SK-N-DZ (cell line): ENCODE results near the gene CTIF.

Source experiments
- DNase-seq: peaks from one replicate; pipeline ENCODE4 v3.0.0-alpha.2; 2015; ENCODE audit warnings: low spot score

Gene CTIF

GRCh38 chr18:48678237-48679115 is 139.6 kb downstream of the CTIF start:
- DNase-seq, result no peak

- no peak for DNase-seq
Measured at GRCh38 chr18:48679236-48679635, 140.4 kb downstream of the CTIF start.

- DNase-seq, result no peak
Measured at GRCh38 chr18:48680339-48681250, 141.8 kb downstream of the CTIF start.

- no peak for DNase-seq
Measured at GRCh38 chr18:48682768-48683167, 143.9 kb downstream of the CTIF start.

- DNase-seq, result no peak
Measured at GRCh38 chr18:48683197-48683596, 144.4 kb downstream of the CTIF start.

GRCh38 chr18:48683661-48684060 is 144.8 kb downstream of the CTIF start:
- DNase-seq, result no peak

- no peak for DNase-seq
Measured at GRCh38 chr18:48687346-48688042, 148.7 kb downstream of the CTIF start.

GRCh38 chr18:48688961-48689360 is 150.1 kb downstream of the CTIF start:
- no peak for DNase-seq

GRCh38 chr18:48689548-48689947 is 150.7 kb downstream of the CTIF start:
- no peak for DNase-seq

- no peak for DNase-seq
Measured at GRCh38 chr18:48690494-48690893, 151.7 kb downstream of the CTIF start.

GRCh38 chr18:48693006-48693405 is 154.2 kb downstream of the CTIF start:
- no peak for DNase-seq

- DNase-seq, result no peak
Measured at GRCh38 chr18:48693625-48694262, 154.9 kb downstream of the CTIF start.

- DNase-seq, result no peak
Measured at GRCh38 chr18:48694295-48694694, 155.5 kb downstream of the CTIF start.

GRCh38 chr18:48695671-48696070 is 156.8 kb downstream of the CTIF start:
- DNase-seq, result no peak

- DNase-seq, result no peak
Measured at GRCh38 chr18:48696218-48696617, 157.4 kb downstream of the CTIF start.

- DNase-seq, result no peak
Measured at GRCh38 chr18:48697441-48697840, 158.6 kb downstream of the CTIF start.

GRCh38 chr18:48698707-48699106 is 159.9 kb downstream of the CTIF start:
- no peak for DNase-seq

GRCh38 chr18:48699761-48700160 is 160.9 kb downstream of the CTIF start:
- DNase-seq, result no peak

GRCh38 chr18:48700446-48700845 is 161.6 kb downstream of the CTIF start:
- no peak for DNase-seq

GRCh38 chr18:48702346-48703027 is 163.7 kb downstream of the CTIF start:
- no peak for DNase-seq

GRCh38 chr18:48703028-48703386 is 164.2 kb downstream of the CTIF start:
- DNase-seq, result no peak
